IMR-90 (cell line): ENCODE results near the gene NTRK3.

ENCODE experiments used
- BHLHE40 ChIP-seq: fragments of 150-350 bp; IDR thresholded peaks from 2 replicates; pipeline ENCODE4 v1.6.1; 2016; ENCODE audit warnings: mild to moderate bottlenecking, low read depth, low read length
- CEBPB ChIP-seq: IDR thresholded peaks from 2 replicates; pipeline ENCODE4 v1.6.1; 2012; ENCODE audit warnings: low read depth, low read length, improper control_type of control experiment
- CTCF ChIP-seq: conservative IDR thresholded peaks from 2 replicates; pipeline ENCODE4 v1.5.1; 2012; ENCODE audit warnings: mild to moderate bottlenecking, low read depth, low read length, improper control_type of control experiment
- MAZ ChIP-seq: IDR thresholded peaks from 2 replicates; pipeline ENCODE4 v1.6.1; 2012; ENCODE audit warnings: low read depth, mild to moderate bottlenecking, low read length, improper control_type of control experiment, moderate library complexity, borderline replicate concordance
- POLR2A ChIP-seq: IDR thresholded peaks from 2 replicates; pipeline ENCODE4 v1.6.1; 2012; ENCODE audit warnings: mild to moderate bottlenecking, low read depth, low read length
- RFX5 ChIP-seq: IDR thresholded peaks from 2 replicates; pipeline ENCODE4 v1.8.0; 2012; ENCODE audit warnings: low read depth, mild to moderate bottlenecking, low read length, moderate library complexity
- SMC3 ChIP-seq: fragments of 150-350 bp; IDR thresholded peaks from 2 replicates; pipeline ENCODE4 v1.6.1; 2016; ENCODE audit warnings: low read depth, mild to moderate bottlenecking, antibody characterized with exemption, low read length, moderate library complexity
- USF2 ChIP-seq: fragments of 150-350 bp; IDR thresholded peaks from 2 replicates; pipeline ENCODE4 v1.6.1; 2017; ENCODE audit warnings: mild to moderate bottlenecking, antibody characterized with exemption, low read length, low read depth

GRCh38 chr15:88090481-88091011 lies 166.0 kb downstream of the NTRK3 start:
- TF ChIP-seq CTCF (no peak), POLR2A (no peak), CEBPB (no peak), USF2 (no peak), SMC3 (no peak), MAZ (no peak), BHLHE40 (no peak), RFX5 (no peak)
